HG03342 (cell line): Measurements from ENCODE around the gene SEMA4A.
A peak's percentile ranks its signal among the peaks of the same experiment; 100 is the strongest.
"Not testable (repeated sequence)": the region's sequence is repeated elsewhere in the genome, so short reads cannot be mapped to it uniquely, and the experiment has no call there.

Source experiments
- ATAC-seq: cut with Tn5 transposase; IDR thresholded peaks from one replicate; pipeline ENCODE4 v1.9.1; 2021; ENCODE audit warnings: mild to moderate bottlenecking, moderate library complexity; ENCODE audit not compliant: unreplicated experiment

Gene SEMA4A

DNA sequence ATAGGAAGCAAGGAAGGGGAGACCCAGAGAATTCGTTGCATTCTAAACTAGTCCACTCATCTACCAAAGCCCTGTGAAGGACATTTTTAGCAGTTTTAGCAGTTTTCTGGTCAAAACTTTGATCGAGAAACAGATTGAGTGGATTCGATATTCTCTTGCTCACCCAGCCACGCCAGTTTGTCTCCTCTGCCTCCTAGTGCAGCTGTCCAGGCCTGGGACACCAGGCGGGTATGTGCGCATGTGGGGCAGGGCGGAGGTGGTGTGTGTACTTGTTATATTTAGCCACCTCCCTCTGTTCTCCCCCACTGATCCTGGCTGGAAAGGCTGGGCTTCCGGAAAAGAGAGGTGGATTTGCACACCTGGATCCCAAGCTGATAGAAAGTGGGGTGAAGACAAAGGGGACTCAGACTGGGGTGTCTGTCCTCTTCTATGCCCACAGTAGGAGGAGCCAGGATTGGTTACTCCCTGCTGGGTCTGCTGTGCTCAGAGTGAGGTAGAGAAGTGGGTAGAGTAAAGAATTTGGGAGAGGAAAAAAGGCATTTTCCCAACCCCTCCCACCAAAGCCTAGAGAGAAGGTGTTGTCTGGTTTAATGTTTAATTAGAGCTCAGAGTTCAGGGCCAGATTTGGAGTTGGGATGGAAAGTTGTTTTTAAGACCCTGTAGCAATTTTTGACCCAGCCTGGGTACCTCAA, 35.1 kb upstream of the SEMA4A start:
- no peak for ATAC-seq

DNA sequence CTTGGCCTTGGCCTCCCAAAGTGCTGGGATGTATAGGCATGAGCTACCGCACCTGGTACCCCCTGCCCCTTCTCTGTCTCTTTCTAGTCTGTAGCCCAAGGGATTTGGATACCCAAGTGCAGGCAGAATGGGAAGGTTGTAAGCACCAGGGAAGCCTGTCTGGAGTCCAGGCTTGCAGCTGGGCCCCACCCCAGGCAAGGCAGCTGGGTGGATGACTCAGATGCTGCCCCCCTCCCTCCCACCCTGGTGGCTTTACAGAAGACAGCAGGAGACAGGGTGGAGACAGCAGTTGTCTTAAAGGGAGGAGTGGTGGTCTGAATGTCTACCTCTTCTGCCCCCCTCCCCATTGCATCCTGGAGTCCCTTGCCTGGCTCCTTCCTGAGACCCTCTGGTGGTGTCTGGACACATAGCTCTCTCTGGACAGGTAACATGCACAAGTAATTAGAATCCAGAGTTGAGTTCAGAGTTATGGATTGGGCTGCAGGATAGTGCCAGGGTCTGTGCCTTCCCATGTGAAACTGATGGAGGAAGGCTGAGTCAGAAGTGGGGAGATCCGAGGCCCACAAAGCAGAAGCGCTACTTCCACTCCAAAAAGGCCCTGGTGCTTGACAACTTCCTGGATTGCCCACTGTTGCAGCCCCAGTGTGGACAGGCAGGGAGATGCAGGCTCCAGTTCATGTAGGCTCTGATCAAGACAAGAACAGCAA, 33.7 kb upstream of the SEMA4A start:
- no peak for ATAC-seq

DNA sequence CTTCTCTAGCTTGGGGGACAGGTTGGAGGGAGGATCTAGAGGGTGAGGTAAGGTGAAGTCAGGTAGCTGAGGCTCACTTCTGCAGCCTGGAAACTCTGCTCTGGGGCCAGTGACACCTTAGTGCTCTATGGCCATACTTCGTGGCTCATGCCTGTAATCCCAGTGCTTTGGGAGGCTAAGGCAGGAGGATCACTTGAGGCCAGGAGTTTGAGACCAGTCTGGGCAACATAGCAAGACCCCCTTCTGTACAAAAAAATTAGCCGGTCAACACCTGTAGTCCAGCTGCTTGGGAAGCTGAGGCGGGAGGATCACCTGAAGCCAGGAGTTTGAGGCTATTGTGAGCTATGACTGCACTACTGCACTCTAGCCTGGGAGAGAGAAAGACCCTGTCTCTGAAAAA, 33.1 kb upstream of the SEMA4A start:
- ATAC-seq: no peak

DNA sequence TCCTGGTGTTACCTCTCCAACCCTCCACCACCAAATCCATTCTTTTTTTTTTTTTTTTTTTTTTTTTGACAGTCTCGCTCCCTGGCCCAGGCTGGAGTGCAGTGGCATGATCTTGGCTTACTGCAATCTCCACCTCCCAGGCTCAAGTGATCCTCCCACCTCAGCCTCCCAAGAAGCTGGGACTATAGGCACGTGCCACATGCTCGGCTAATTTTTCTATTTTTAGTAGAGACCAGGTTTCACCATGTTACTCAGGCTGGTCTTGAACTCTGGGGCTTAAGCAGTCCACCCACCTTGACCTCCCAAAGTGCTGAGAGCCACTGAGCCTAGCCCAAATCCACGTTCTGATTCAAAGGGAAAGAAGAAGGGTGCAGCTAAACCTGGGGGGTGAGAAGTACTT, 32.4 kb upstream of the SEMA4A start:
- ATAC-seq: not testable (repeated sequence)

DNA sequence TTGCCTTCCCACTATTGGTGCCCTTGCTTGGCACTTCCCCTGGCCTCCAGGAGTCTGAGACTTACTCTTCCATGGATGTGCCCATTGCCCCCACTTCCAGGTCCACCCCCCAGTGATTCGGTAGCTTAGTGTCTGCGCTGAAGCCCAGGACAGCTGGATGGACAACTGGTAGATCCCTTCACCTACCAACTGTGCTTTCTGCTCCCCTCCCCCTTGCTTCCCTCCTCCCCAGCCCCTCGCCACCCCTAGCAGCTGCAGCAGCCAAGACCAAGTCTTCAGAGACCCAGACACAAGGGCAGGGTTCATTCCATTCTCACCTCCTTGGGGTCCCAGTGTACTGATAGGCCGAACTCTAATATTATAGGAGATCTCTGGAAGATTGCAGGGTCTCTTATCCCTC, 31.9 kb upstream of the SEMA4A start:
- no peak for ATAC-seq

DNA sequence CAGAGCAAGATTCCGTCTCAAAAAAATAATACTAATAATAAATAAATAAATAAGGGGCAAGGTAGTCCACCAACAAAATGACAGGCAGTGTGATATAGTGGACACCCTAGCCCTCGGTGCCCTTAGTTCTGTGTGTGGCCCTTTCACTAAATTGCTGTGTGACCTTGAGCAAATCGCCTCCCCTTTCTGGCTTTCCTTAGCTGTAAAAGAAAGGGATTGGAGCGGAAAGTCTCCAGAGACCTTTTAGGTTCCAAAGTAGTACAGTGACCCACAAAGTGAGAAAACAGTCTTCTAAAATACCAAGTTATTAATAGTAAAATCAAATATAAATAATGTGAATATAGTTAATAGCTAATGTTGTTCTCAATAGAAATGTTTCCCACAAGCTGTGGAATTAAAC, 31.3 kb upstream of the SEMA4A start:
- ATAC-seq: no peak

DNA sequence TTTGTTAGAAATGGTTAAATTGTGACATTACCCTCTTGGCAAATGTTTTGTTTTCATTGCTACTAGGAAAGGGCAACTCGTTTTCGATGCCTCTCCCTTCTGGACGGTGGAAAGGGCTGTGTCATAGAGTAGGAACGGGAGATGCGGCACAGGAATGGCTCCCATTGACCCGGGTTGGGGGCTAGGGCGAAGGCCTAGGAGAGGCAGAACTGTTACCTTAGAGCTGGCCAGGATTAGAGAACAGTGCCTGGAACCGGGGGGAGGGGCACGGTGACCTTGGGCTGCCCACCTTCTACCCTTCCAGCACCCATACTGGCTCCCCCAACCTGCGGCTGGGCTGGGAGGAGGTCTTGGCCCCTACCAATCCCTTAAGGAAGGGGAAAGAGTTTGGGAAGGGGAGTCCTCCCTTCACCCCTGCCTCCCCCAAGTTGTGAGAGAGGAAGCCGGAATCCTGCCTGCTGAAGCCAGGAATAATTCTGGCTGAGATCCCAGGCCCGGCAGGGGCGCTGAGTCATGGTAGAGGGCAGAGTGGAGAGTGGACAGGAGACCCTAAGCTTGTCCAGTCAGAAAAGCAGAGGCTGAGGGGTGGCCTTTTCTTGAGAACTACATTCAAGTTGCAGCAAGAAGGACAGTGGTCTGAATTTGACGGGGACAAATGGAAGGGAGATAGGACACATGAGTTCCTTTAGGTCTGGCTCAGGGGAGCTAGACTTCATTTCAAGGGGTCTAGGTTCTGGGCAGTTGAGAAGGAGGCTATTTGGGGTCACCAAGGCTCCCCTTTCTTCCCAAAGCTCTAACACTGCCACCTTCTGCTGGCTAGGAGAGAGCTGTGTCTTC, 30.6 kb upstream of the SEMA4A start:
- ATAC-seq: no peak

DNA sequence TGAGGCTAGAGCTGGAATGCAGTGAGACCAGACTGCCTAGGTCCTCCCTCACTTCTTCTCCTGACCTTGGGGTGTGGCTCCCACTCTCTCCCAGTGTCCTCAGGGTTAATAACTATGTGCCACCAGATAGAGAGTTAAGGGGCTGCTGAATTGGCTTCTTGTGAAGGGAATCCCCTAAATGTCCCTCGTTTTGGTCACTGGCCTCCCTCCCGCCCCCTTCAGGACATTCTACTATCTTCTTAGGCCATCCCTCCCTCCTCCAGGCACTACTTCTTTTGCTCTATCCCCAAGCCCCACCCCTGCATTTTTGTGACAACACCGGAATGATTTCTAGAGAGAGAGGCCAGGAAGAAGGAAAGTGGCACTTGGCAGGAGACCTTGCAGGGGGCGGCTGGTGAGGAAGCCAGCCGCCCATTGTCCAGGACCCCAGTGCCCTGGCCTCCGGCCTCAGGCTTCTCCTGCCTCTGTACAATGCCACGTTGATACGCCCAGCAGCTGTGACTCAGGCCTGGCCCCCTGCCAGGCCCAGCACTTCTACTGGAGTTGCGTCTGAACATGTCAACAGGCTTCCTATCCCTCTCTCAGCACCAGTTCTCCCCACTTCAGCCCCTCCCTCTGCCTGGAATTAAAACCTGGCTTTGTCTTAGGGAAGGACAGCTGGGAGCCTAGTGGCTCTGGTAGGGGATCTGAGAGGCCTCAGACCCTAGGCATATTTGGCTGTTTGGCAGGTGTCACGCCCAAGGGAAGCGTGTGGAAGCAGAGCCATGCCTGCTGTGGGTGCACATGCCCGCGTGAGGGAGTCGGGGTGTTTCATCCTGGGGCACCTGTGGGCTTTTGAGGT, 29.8 kb upstream of the SEMA4A start:
- ATAC-seq: no peak

DNA sequence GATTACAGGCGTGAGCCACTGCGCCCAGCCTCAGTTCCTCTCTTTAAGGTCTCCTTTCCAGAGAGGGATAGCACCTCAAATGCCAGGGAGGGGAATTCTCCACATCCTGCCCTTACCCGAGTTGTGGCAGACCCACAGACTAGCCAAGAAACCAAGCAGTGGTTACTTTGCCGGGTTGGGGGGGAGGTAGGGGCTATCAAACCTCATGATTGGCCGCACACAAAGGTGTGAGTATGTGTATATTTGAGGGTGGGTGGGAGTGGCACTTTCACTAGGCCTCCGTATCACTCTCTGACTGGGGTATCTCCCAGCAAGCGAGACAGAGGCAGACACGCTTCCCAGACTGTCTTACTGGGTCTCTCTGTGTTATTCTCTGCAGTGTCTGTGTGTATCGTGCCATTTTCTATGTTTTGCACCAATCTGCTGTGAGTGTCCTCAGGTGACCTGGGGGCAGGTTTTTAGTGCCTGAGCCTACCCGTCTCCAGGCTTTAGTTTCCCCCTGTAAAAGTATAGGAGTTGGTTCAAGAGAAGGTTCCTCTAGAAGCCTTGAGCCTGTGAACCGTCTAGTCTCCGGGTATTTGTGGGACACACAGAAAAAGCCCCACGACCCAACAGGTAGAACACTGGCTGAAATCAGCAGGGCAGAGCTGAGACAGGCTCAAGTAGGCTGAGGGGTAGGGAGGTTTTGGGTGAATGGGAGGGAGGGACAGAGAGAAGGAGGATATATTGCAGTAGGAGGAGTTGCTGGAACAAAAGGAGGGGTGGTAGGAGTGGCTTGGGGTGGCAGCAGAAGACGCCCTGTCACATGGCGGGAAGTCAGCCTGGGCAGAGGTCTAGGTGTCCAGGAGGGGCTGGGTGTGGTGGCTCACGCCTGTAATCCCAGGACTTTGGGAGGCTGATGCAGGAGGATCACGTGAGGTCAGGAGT, 28.6 kb upstream of the SEMA4A start:
- ATAC-seq: no peak

DNA sequence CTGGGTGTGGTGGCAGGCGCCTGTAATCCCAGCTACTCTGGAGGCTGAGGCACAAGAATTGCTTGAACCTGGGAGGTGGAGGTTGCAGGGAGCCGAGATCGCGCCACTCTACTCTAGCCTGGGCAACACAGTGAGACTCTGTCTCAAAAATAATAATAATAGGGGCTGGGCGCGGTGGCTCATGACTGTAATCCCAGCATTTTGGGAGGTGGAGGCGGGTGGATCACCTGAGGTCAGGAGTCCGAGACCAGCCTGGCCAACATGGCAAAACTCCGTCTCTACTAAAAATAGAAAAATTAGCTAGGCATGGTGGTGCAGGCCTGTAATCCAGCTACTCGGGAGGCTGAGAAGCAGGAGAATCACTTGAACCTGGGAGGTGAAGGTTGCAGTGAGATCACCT, 27.8 kb upstream of the SEMA4A start:
- ATAC-seq: not testable (repeated sequence)

DNA sequence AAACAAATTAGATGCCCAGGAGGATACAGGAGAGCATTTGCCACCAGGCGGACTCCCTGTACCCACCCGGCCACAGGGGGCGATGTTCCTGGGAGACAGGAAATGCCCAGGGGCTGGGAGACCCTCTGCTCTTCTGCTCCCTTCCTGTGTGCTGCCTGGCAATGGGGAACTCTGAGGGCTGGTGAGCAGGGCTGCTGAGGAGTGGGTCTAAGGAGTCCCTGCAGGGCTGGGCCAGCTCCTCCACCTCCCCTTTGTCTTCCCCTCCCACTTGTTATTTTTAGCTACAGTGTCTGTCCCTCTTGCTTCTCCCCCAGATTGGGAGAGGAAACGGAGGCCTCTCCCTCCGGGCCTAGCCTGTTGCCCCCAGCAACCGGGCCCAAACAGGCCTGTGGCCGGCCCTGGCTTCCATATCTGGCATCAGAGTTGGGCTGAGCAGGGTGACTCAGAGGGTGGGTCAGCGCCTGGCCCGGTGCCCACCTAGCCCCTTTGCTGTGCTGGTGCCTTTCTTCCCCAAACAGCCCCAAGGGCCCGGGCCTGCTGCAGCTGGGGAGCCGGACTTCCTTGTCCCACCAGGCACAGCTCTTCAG, 27.2 kb upstream of the SEMA4A start:
- ATAC-seq: peak; percentile 39

DNA sequence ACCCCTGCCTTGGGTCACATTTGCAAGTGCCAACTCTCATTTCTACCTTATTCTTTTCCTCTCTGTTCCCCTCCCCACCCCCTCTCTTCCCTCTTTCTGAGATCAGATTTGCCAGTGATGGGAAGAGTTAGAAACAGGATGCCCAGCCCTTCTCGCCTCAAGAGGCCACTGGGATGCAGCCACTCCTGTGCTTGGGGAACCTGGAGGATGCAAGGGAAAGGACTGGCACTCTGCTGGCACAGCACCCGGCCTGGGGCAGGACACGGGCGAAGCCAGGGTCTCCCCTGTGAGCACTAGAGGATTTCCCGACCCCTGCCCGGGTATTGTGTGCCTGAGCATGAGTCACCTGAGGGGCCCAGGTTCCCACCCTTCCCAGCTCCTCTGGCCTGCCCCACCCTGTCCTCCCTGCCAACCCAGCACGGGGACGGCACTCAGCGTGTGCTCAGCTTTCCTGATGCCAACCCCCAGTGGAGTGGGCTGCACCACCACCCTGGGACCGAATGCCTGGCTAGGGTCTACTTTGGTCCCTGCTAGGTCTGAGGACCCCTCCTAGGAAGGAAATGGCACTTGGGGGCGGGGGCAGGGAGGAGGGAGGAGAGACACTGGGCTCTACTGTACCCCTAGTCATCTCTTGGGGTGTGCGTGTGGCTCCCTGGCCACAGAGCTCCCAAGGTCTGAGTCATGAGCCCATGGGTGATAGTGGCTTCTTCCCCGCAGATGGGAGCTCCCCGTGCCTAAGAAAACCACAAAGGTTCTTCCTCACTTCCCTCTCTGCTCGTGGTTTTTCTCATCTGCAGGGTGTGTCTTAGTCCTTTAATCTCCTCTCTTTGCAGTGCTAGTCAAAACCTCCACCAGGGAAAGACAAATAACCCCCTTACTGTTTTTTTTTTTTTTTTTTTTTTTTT, 26.5 kb upstream of the SEMA4A start:
- peak; percentile 36 for ATAC-seq

DNA sequence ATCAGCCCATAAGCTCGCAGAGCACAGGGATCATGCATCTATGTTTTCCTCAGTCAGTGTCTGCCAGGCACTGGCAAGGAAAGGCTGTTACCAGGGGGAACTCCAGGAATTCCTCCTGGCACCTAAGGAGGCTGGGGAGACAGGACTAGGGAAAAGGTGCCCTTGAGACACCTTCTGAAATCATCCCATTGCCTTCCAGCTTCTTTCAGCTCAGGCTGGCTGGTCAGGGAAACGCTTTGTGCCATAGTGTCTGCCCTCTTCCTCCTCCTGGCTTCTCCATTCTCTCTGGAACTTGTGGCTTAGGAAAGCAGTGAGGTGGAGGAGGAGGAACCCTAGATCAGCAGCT, 25.1 kb upstream of the SEMA4A start:
- no peak for ATAC-seq

DNA sequence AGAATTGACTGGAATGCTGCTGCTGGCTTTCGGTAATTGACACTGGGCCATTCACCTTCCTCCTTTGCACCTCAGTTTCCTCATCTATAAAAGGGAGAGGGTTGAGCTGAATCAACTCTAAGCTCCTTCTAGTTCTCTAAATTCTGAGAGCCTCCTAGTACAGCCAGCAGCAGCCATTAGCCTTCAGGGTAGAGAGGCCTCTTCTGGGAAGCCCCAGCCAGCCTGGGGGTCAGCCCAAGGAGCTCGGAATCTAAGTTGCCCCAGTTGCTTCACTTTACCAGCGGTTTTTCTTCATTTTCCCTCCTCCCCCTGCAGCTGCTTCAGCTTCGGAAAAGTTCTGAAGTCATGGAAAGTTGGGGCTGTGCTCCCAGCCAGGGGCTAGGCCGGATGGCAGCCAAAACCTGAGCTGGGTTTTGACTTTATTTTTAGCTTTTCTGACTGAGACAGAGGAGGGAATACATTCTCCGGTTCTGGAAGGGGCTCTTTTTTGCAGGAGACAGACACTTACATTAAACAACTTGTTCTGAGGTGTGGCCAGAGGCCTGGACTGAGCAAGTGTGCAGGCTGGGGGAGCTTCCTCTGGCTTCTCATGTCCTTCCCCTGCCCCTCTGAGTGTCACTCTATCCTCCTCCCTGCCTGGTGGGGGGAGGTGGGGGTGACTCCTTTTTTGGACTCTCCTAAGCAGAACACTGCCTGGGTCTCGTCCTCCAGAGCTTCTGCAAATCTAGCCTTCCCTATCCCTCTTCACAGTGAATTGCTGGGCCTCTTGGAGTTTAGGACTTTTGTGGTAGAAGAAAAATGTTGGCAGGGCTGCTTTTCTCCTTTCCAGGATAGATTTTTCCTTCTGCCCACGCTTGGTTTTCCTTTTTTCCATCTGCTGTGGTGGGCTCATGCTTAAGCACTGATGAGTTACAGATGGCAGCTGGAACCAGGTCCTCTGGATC, 24.5 kb upstream of the SEMA4A start:
- ATAC-seq: no peak

DNA sequence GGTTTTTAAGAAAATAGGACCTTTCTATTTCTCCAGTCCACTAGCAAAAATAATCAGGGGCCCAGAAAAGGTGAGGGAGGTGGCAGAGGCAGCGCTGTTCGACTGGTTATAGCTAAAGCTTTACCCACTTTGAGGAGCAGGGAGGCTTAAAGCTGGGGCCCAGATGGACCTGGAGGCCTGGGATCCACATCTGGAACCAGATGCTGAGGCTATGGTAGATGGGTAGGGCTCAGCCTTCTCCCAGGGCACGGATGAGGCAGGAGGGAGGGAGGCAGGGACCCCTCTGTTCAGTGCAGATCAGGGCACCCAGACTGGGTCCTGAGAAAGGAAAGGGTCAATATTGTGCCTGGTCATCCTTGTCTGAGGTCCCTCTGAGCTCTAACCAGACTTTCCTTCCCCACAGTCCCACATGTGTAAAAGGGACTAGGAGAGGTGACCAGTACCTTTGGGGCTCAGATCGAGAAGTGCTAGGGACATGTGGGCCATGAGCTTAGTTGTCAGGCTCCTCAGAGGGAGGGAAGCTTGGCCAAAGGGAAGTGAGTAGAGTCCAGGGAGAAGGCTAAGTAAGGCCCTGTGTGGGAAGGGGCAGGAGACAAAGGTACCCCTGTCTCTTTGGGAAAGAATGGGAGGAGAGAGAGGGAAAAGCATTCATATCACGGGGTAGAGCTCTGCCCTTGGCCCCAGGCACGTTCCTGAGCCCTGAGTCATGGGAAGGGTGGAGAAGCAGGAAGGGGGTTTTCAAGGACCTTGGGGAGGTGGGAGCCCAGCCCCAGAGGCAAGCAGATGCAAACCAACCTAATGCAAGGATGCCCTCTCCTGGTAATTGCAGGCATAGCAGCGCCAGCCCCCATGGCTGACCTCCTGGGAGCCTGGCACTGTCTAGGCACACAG, 23.5 kb upstream of the SEMA4A start:
- no peak for ATAC-seq

DNA sequence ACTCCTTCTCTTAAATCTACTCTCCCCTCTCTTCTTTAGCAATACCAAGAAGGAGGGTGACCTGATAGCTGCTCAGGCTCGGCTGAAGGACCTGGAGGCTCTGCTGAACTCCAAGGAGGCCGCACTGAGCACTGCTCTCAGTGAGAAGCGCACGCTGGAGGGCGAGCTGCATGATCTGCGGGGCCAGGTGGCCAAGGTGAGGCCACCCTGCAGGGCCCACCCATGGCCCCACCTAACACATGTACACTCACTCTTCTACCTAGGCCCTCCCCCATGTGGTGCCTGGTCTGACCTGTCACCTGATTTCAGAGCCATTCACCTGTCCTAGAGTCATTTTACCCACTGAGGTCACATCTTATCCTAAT, 22.8 kb upstream of the SEMA4A start:
- ATAC-seq: no peak
